PC-9 (cell line): ENCODE data around the gene CCNY. TPM values are rescaled to one million over a fixed set of nuclear protein-coding genes. Genes with fewer than 3 reads are reported as not detected.

Experiments used
- BruUV-seq: library from RNA; stranded (reverse); fragments of 400-500 nt; replicated peaks from 2 replicates; lab custom pipeline; 2021; lab: Mats Ljungman, UMichigan
- CTCF ChIA-PET: fragments of 300-600 bp; sonication (Branson Sonifier 250); formaldehyde crosslinking; loops from one replicate; lab custom pipeline; 2022; ENCODE audit warnings: antibody characterized with exemption; lab: Charles Lee
- POLR2A ChIA-PET: fragments of 300-600 bp; sonication (Branson Sonifier 250); formaldehyde crosslinking; loops from one replicate; lab custom pipeline; 2022; ENCODE audit warnings: antibody characterized with exemption; ENCODE audit not compliant: unreplicated experiment; lab: Charles Lee
- DNase-seq, 2 experiments: peaks; one replicate each; pipeline versions ENCODE4 v3.0.0 to v3.0.0-alpha.2; 2015 to 2022; ENCODE audit warnings: mixed read lengths in 1 of 2
- H2AFZ ChIP-seq: fragments of 200-600 bp; sonication (generic); 2 replicates; pipeline ENCODE4 v1.8.1; 2017; ENCODE audit warnings: antibody characterized with exemption
- H3F3A ChIP-seq: fragments of 200-600 bp; sonication (generic); 2 replicates; pipeline ENCODE4 v1.8.1; 2017; ENCODE audit warnings: antibody characterized with exemption, mild to moderate bottlenecking, low read depth; ENCODE audit not compliant: insufficient read depth
- H3K27ac ChIP-seq: fragments of 200-600 bp; sonication (generic); 2 replicates; pipeline ENCODE4 v1.6.1; 2016; ENCODE audit warnings: mixed run types
- H3K27me3 ChIP-seq: fragments of 200-600 bp; sonication (generic); 2 replicates; pipeline ENCODE4 v1.6.1; 2016; ENCODE audit warnings: low read depth, mixed run types; ENCODE audit not compliant: insufficient read depth
- H3K36me3 ChIP-seq: fragments of 200-600 bp; sonication (generic); 2 replicates; pipeline ENCODE4 v1.6.1; 2016; ENCODE audit warnings: low read depth, mixed run types
- H3K4me1 ChIP-seq: fragments of 200-600 bp; sonication (generic); replicated peaks from 2 replicates; pipeline ENCODE4 v1.6.1; 2016; ENCODE audit warnings: mixed run types; ENCODE audit not compliant: insufficient read depth
- H3K4me2 ChIP-seq: fragments of 200-600 bp; sonication (generic); 2 replicates; pipeline ENCODE4 v1.6.1; 2017; ENCODE audit warnings: mixed run types
- H3K4me3 ChIP-seq: fragments of 200-600 bp; sonication (generic); 2 replicates; pipeline ENCODE4 v1.6.1; 2016; ENCODE audit warnings: mixed run types
- H3K79me2 ChIP-seq: fragments of 200-600 bp; sonication (generic); 2 replicates; pipeline ENCODE4 v1.6.1; 2017; ENCODE audit warnings: low read depth, mixed run types
- H3K9me2 ChIP-seq: fragments of 200-600 bp; sonication (generic); 2 replicates; pipeline ENCODE4 v1.8.1; 2017; ENCODE audit warnings: mild to moderate bottlenecking; ENCODE audit not compliant: insufficient read depth
- H3K9me3 ChIP-seq: fragments of 200-600 bp; sonication (generic); 2 replicates; pipeline ENCODE4 v1.8.1; 2016; ENCODE audit warnings: low read depth; ENCODE audit not compliant: insufficient read depth
- H4K20me1 ChIP-seq: fragments of 200-600 bp; sonication (generic); 2 replicates; pipeline ENCODE4 v1.8.1; 2017; ENCODE audit not compliant: insufficient read depth
- EZH2 ChIP-seq: fragments of 200-600 bp; sonication (generic); IDR thresholded peaks from 2 replicates; pipeline ENCODE4 v1.8.0; 2017; ENCODE audit warnings: antibody characterized with exemption, low read depth
- intact Hi-C: fragments of 100-400 bp; cut with micrococcal nuclease; formaldehyde crosslinking; loops from one replicate; pipeline ENCODE4 v1.10.0; 2022; ENCODE audit not compliant: unreplicated experiment
- total RNA-seq: library from RNA; stranded (reverse); gene quantifications from 2 replicates; pipeline ENCODE4 v1.2.3, GENCODE V29; 2021
- TF ChIP-seq, protein P1 (sequence below): fragments of 200-600 bp; sonication (generic); conservative IDR thresholded peaks from 2 replicates; pipeline ENCODE4 v1.6.1; 2017; ENCODE audit warnings: mixed run types, antibody characterized with exemption, mild to moderate bottlenecking, moderate library complexity

Gene CCNY
- total RNA-seq, 1 experiment from 2014 or later: 69.5 TPM

DNA sequence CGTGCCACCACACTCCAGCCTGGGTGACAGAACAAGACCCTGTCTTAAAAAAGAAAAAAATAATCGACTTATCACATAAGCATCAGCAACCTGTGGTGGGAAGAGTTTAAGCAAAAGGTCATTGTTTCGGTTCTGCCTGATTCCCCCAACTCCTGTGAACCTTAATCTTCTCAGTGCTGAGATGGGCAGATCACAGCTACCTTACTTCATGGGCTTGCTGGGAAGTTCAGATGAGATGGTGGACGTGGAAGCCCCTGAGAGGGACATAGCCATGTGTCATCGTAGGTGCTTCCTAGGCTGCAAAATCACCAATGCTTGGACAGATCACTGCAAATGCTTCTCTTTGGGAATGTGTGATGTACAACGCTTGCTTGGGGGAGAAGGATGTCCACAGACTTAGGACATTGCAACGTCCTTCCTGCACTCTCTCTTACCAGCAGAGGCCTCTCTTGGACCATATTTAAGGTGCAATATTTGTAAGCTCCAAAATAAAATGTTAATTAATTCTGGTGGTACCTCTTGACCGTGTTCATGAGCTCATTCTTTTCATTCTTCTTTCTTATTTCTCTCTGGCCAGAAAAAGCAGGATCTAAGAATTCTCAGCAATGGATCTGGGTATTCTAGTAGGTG lies 277.4 kb downstream of the CCNY start:
- Histone ChIP-seq H3K4me3 (no peak overlapping the region), H2AFZ (no peak overlapping the region), H3K79me2 (no peaks in the 10 kb centered on the region), H3K27me3 (peaks cover 39% of the 10 kb centered on the region; the same call in 1 of the 2 replicates), H3K9me2 (no peaks in the 10 kb centered on the region), H3K9me3 (no peaks in the 10 kb centered on the region), H3F3A (no peaks in the 10 kb centered on the region), H3K27ac (no peak overlapping the region), H3K36me3 (no peaks in the 10 kb centered on the region), H3K4me1 (no peaks in the 10 kb centered on the region), H4K20me1 (no peaks in the 10 kb centered on the region), H3K4me2 (no peak overlapping the region)
- BruUV-seq: no TSS peak
- DNase-seq: no peak
- intact Hi-C loops: no loop called here
- ChIA-PET CTCF (no interaction called here), POLR2A (interaction anchor here (0.7 kb wide), 1 partner anchor 1964 kb away, joined by 8 read pairs; no protein-coding TSS in a partner anchor)
- no peak for TF ChIP-seq EZH2
- TF ChIP-seq, protein P1, sequence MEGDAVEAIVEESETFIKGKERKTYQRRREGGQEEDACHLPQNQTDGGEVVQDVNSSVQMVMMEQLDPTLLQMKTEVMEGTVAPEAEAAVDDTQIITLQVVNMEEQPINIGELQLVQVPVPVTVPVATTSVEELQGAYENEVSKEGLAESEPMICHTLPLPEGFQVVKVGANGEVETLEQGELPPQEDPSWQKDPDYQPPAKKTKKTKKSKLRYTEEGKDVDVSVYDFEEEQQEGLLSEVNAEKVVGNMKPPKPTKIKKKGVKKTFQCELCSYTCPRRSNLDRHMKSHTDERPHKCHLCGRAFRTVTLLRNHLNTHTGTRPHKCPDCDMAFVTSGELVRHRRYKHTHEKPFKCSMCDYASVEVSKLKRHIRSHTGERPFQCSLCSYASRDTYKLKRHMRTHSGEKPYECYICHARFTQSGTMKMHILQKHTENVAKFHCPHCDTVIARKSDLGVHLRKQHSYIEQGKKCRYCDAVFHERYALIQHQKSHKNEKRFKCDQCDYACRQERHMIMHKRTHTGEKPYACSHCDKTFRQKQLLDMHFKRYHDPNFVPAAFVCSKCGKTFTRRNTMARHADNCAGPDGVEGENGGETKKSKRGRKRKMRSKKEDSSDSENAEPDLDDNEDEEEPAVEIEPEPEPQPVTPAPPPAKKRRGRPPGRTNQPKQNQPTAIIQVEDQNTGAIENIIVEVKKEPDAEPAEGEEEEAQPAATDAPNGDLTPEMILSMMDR: peak; percentile 38; the same call in 1 of the 2 replicates

DNA sequence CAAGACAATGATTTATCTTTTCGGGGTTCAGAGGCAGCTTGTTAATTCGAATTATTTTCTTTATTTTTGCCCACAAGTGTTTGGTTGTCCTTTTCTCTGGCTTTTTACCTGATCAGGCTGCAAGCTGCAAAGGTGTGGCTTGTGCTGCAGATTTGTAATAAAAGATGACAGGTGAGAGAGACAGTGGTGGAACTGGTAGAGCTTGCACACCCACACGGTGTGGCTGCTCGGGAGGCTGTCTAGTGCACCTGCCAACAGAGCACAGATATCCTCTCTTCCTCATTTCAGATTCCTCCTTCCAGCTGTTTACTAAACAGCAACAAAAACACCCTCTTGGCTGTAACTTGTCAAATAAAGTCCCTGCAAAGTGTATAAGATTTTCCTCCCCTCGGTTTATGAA lies 278.0 kb downstream of the CCNY start:
- H4K20me1 ChIP-seq: no peaks in the 10 kb centered on the region
- H3K27me3 ChIP-seq: peaks cover 36% of the 10 kb centered on the region; the same call in 1 of the 2 replicates
- DNase-seq: no peak
- H3K9me3 ChIP-seq: no peaks in the 10 kb centered on the region
- H3K27ac ChIP-seq: no peak overlapping the region
- no peaks in the 10 kb centered on the region for H3K4me1 ChIP-seq
- H3K36me3 ChIP-seq: no peaks in the 10 kb centered on the region
- H2AFZ ChIP-seq: no peak overlapping the region
- ChIA-PET CTCF (no interaction called here), POLR2A (no interaction called here)
- no TSS peak for BruUV-seq
- H3K4me3 ChIP-seq: no peak overlapping the region
- H3F3A ChIP-seq: no peaks in the 10 kb centered on the region
- no peaks in the 10 kb centered on the region for H3K79me2 ChIP-seq
- TF ChIP-seq, protein P1: no peak
- no peak for TF ChIP-seq EZH2
- H3K9me2 ChIP-seq: no peaks in the 10 kb centered on the region
- intact Hi-C loops: no loop called here
- no peak overlapping the region for H3K4me2 ChIP-seq

Other genes with a start within 250 kb of the CCNY start
- 24.7 and 31.5 TPM in 2 replicates for gene CUL2, start 246.2 kb upstream of the CCNY start, total RNA-seq
- 25.6 and 28.3 TPM in 2 replicates for gene CREM, start 209.7 kb upstream of the CCNY start, total RNA-seq